OCI-LY1 (cell line): Measurements from ENCODE around the gene IRX4.

Experiments used
- H2AFZ ChIP-seq: fragments of 200-600 bp; sonication (generic), shearing (Covaris generic); 2 replicates; pipeline ENCODE4 v1.6.0; 2014; ENCODE audit warnings: antibody characterized with exemption, mild to moderate bottlenecking, low read length
- H3F3A ChIP-seq: fragments of 200-600 bp; sonication (generic), shearing (Covaris generic); 2 replicates; pipeline ENCODE4 v1.6.0; 2014; ENCODE audit warnings: mild to moderate bottlenecking, antibody characterized with exemption, low read length, moderate library complexity; ENCODE audit not compliant: insufficient read depth
- H3K27ac ChIP-seq: fragments of 200-600 bp; sonication (generic); 2 replicates; pipeline ENCODE4 v1.5.1; 2014; ENCODE audit warnings: low read length, mixed run types, mild to moderate bottlenecking, low read depth; ENCODE audit not compliant: poor library complexity, severe bottlenecking
- H3K27me3 ChIP-seq: fragments of 200-600 bp; sonication (generic); 2 replicates; pipeline ENCODE4 v1.6.0; 2014; ENCODE audit warnings: antibody characterized with exemption, mild to moderate bottlenecking, low read length, moderate library complexity; ENCODE audit not compliant: insufficient read depth
- H3K36me3 ChIP-seq: fragments of 200-600 bp; sonication (generic); 2 replicates; pipeline ENCODE4 v1.6.1; 2014; ENCODE audit warnings: mild to moderate bottlenecking, antibody characterized with exemption, low read length, moderate library complexity, mixed read lengths; ENCODE audit not compliant: insufficient read depth
- H3K4me1 ChIP-seq: fragments of 200-600 bp; sonication (generic); 2 replicates; pipeline ENCODE4 v1.5.1; 2014; ENCODE audit warnings: mild to moderate bottlenecking, low read length, moderate library complexity; ENCODE audit not compliant: insufficient read depth, severe bottlenecking
- H3K4me2 ChIP-seq: fragments of 200-600 bp; sonication (generic), shearing (Covaris generic); 2 replicates; pipeline ENCODE4 v1.6.1; 2014; ENCODE audit warnings: low read length
- H3K4me3 ChIP-seq: fragments of 200-600 bp; sonication (generic); 2 replicates; pipeline ENCODE4 v1.5.1; 2014; ENCODE audit warnings: low read length, low read depth, mild to moderate bottlenecking, mixed read lengths; ENCODE audit not compliant: poor library complexity, severe bottlenecking
- H3K79me2 ChIP-seq: fragments of 200-600 bp; shearing (Covaris generic); 2 replicates; pipeline ENCODE4 v1.6.1; 2016; ENCODE audit warnings: mixed run types, low read length, mixed read lengths; ENCODE audit not compliant: insufficient read depth
- H3K9ac ChIP-seq: fragments of 200-600 bp; sonication (generic), shearing (Covaris generic); 2 replicates; pipeline ENCODE4 v1.6.1; 2014; ENCODE audit warnings: mild to moderate bottlenecking, low read length, mixed read lengths
- H3K9me2 ChIP-seq: fragments of 200-600 bp; sonication (generic), shearing (Covaris generic); 2 replicates; pipeline ENCODE4 v1.6.1; 2014; ENCODE audit warnings: low read depth, mild to moderate bottlenecking, low read length, mixed read lengths
- H3K9me3 ChIP-seq: fragments of 200-600 bp; shearing (Covaris generic); 2 replicates; pipeline ENCODE4 v1.6.1; 2014; ENCODE audit warnings: low read length, mixed read lengths
- H4K20me1 ChIP-seq: fragments of 200-600 bp; sonication (generic), shearing (Covaris generic); 2 replicates; pipeline ENCODE4 v1.6.0; 2016; ENCODE audit warnings: mild to moderate bottlenecking, low read length; ENCODE audit not compliant: insufficient read depth
- EZH2 ChIP-seq: fragments of 200-600 bp; sonication (generic), shearing (Covaris generic); IDR thresholded peaks from 2 replicates; pipeline ENCODE4 v1.8.0; 2017; ENCODE audit warnings: borderline replicate concordance, mixed run types, mild to moderate bottlenecking, antibody characterized with exemption, low read length, moderate library complexity, mixed read lengths
- TF ChIP-seq, protein P1 (sequence below): fragments of 200-600 bp; sonication (generic), shearing (Covaris generic); IDR thresholded peaks from 2 replicates; pipeline ENCODE4 v1.5.1; 2017; ENCODE audit warnings: mild to moderate bottlenecking, antibody characterized with exemption, low read length, moderate library complexity, mixed read lengths

The IRX4 gene

GRCh38 chr5:1882337-1883119, at the start of gene IRX4:
TSS of gene IRX4 (minus strand) at chr5:1882925. CDS start at chr5:1882647, 278 bp downstream.
- H2AFZ ChIP-seq = no peak within 1 kb of the TSS
- H4K20me1 ChIP-seq = no peaks in the 10 kb centered on the region
- H3K4me3 ChIP-seq = no peak within 1 kb of the TSS
- H3K9ac ChIP-seq = no peak within 1 kb of the TSS
- H3F3A ChIP-seq = no peaks in the 10 kb centered on the region
- no peak within 1 kb of the TSS for H3K27ac ChIP-seq
- no peaks in the 10 kb centered on the region for H3K79me2 ChIP-seq
- H3K27me3 ChIP-seq = no peaks in the 10 kb centered on the region
- TF ChIP-seq EZH2 = no peak
- TF ChIP-seq, protein P1, sequence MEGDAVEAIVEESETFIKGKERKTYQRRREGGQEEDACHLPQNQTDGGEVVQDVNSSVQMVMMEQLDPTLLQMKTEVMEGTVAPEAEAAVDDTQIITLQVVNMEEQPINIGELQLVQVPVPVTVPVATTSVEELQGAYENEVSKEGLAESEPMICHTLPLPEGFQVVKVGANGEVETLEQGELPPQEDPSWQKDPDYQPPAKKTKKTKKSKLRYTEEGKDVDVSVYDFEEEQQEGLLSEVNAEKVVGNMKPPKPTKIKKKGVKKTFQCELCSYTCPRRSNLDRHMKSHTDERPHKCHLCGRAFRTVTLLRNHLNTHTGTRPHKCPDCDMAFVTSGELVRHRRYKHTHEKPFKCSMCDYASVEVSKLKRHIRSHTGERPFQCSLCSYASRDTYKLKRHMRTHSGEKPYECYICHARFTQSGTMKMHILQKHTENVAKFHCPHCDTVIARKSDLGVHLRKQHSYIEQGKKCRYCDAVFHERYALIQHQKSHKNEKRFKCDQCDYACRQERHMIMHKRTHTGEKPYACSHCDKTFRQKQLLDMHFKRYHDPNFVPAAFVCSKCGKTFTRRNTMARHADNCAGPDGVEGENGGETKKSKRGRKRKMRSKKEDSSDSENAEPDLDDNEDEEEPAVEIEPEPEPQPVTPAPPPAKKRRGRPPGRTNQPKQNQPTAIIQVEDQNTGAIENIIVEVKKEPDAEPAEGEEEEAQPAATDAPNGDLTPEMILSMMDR = no peak
- H3K36me3 ChIP-seq = no peaks in the 10 kb centered on the region
- H3K9me2 ChIP-seq = no peaks in the 10 kb centered on the region
- no peaks in the 10 kb centered on the region for H3K4me1 ChIP-seq
- H3K4me2 ChIP-seq = no peak within 1 kb of the TSS
- H3K9me3 ChIP-seq = no peaks in the 10 kb centered on the region

- H3K9ac ChIP-seq = no peak overlapping the region
- no peaks in the 10 kb centered on the region for H3K4me1 ChIP-seq
- H3K27me3 ChIP-seq = peaks cover 5% of the 10 kb centered on the region; the same call in 1 of the 2 replicates
- H2AFZ ChIP-seq = no peak overlapping the region
- H3K4me3 ChIP-seq = no peak overlapping the region
- no peaks in the 10 kb centered on the region for H3K36me3 ChIP-seq
- H3F3A ChIP-seq = no peaks in the 10 kb centered on the region
- no peaks in the 10 kb centered on the region for H3K79me2 ChIP-seq
- H3K9me2 ChIP-seq = no peaks in the 10 kb centered on the region
- no peaks in the 10 kb centered on the region for H3K9me3 ChIP-seq
- H3K4me2 ChIP-seq = no peak overlapping the region
- no peaks in the 10 kb centered on the region for H4K20me1 ChIP-seq
- H3K27ac ChIP-seq = no peak overlapping the region
- TF ChIP-seq, protein P1 = no peak
- TF ChIP-seq EZH2 = no peak
Observed at GRCh38 chr5:1931604-1932231, 49.0 kb upstream of the IRX4 start.

- Histone ChIP-seq H3K27ac (no peak overlapping the region), H3K36me3 (no peaks in the 10 kb centered on the region), H3K4me2 (no peak overlapping the region), H3K4me3 (no peak overlapping the region), H2AFZ (no peak overlapping the region), H3K79me2 (no peaks in the 10 kb centered on the region), H3K4me1 (no peaks in the 10 kb centered on the region), H4K20me1 (no peaks in the 10 kb centered on the region), H3K9ac (no peak overlapping the region), H3F3A (no peaks in the 10 kb centered on the region), H3K27me3 (peaks cover 5% of the 10 kb centered on the region; the same call in 1 of the 2 replicates), H3K9me2 (no peaks in the 10 kb centered on the region), H3K9me3 (no peaks in the 10 kb centered on the region)
- TF ChIP-seq EZH2 = no peak
- TF ChIP-seq, protein P1 = no peak
Observed at GRCh38 chr5:1930880-1931603, 48.3 kb upstream of the IRX4 start.
